Fibroblast of upper back skin (primary cell): ENCODE results near the gene SHOC2.
A peak's percentile ranks its signal among the peaks of the same experiment; 100 is the strongest.

Experiments used
- DNase-seq: peaks from one replicate; pipeline ENCODE4 v3.0.0-alpha.2; 2013

The SHOC2 gene

GRCh38 chr10:110947061-110947595 lies 27.7 kb downstream of the SHOC2 start:
- DNase-seq, result peak; percentile 47

DNA sequence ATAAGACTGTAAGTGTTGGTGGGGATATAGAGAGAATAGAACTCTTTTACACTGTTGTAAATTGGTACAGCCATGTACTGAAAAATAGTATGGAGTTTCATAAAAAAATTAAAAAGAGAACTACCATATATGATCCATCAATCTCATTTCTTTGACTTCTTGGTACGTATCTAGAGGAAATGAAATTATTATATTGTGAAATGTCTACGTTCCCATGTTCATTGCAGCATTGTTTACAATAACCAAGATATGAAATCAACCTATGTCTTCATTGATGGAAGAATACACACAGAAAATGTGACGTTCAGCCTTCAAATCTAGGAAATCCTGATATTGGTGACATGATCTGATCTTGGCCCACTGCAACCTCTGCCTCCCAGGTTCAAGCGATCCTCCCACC lies 32.0 kb downstream of the SHOC2 start:
- no peak for DNase-seq

- DNase-seq, result no peak
Observed at GRCh38 chr10:110957606-110958005, 38.2 kb downstream of the SHOC2 start.

- peak; percentile 57 for DNase-seq
Observed at GRCh38 chr10:110959379-110960332, 40.3 kb downstream of the SHOC2 start.

GRCh38 chr10:110960333-110960712 lies 40.9 kb downstream of the SHOC2 start:
- DNase-seq, result no peak

GRCh38 chr10:110962443-110962842 lies 43.0 kb downstream of the SHOC2 start:
- no peak for DNase-seq

GRCh38 chr10:110963162-110963561 lies 43.8 kb downstream of the SHOC2 start:
- no peak for DNase-seq

- DNase-seq, result no peak
Observed at GRCh38 chr10:110964681-110965080, 45.3 kb downstream of the SHOC2 start.

DNA sequence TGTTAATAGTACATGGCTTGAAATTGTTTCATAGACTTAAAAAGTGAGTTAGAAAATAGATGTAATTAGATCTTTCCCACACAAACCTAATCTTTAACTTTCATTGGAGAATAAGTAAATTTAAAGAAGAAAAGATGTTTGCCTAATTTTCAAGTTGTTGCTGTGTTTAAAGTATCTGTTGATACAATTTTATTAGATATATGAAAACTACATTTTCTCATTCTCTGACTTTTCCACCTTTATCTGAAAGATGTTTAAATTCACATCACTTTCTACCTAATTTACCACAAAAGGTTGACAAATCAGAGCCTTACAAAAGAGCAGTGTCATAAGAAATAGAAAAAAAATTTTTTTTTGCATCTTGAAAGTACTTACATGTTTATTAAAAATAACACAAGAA lies 45.8 kb downstream of the SHOC2 start:
- no peak for DNase-seq

- DNase-seq, result no peak
Observed at GRCh38 chr10:110966146-110966545, 46.7 kb downstream of the SHOC2 start.

DNA sequence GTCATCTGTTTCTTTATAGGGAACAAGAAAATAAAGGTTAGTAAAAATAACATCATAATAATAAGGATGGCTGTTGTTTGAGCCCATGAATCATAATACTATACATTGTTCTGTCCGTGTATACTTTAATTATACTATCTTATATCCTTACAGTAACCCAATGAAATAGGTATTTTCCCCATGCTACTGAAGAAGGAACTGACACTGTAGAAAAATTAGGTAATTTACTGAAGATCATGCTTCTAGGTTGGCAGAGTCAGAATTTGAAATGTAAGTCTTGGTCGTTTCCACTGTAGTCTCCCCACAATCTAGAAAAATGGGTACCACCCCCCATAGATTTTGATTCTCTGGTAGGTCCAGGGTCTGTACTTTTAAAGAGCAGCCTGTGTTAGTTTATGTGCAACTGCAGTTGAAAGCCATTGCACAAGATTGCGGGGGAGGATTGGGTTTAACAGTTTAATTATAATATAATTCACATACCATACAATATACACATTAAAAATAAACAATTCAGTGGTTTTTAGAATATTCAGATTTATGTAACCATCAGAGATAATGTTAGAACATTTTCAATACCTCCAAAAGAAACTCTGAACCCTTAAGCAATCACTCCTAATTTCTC lies 47.7 kb downstream of the SHOC2 start:
- DNase-seq, result no peak

DNA sequence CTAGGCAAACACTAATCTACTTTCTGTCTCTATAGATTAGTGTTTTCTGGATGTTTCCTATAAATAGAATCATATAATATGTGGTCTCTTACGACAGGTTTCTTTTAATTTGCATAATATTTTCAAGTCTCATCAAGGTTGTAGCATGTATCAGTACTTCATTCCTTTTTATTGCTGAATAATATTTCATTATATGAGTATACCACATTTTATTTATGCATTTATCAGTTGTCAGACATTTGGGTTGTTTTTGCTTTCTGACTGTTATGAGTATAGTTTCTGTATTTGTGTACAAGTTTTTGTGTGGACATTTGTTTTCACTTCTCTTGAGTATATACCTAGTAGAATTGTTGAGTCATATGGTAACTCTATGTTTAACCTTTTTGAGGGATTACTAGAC lies 48.2 kb downstream of the SHOC2 start:
- no peak for DNase-seq

DNA sequence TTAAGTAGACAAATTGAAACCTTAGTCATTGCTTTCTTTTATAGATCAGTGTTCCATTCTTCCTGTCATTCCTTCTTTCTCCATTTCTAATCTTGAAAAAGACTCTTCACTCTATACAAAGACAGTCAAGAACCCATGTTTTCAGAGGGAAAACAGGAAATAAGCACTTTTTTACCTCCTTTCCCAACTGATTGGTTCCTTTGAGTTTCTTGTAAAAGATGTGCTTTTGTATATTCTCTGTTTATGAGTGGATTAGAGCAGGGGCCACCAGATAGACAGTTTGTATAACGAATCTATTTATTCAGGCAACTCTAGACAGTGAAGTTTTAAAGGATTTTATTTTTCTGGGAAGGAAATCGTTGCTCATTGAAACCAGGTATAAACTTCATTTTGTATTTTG lies 49.8 kb downstream of the SHOC2 start:
- no peak for DNase-seq

GRCh38 chr10:110971638-110972037 lies 52.2 kb downstream of the SHOC2 start:
- DNase-seq, result no peak

DNA sequence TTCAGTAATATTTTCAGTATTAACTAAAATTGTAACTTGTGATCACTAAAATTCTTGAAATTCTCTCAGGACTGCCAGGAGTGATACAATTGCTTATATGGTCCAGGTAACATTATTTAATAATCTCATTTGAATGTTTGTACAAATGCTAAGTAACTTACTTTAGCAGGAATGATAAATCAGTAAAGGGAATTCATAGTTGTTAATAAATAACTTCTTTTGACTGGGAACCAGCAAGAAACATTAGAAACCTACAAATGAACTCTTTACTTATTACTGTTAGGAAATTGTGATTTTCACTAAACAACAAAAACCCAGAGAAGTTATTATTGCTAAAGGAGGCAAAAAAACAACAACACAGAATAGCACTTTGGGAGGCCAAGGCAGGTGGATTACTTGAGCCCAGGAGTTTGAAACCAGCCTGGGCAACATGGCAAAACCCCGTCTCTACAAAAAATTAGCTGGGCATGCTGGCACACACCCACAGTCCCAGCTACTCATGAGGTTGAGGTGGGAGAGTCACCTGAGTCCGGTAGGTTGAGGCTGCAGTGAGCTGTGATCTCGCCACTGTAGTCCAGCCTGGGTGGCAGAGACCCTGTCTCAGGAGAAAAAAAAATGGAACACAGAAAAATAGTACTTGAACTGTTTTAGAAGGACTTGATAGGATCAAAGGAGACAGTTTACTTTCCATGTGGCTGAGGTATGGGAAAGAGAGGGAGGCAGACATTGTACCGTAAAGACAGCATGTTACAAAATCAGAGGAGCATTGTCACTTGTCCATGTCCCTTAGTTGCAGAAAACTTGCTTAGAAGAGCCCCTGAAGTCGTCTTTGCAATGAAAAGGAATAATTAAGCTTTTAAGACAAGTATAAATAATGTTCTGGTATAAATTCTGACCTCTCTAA lies 53.1 kb downstream of the SHOC2 start:
- no peak for DNase-seq

GRCh38 chr10:110973400-110973799 lies 54.0 kb downstream of the SHOC2 start:
- DNase-seq, result no peak

DNA sequence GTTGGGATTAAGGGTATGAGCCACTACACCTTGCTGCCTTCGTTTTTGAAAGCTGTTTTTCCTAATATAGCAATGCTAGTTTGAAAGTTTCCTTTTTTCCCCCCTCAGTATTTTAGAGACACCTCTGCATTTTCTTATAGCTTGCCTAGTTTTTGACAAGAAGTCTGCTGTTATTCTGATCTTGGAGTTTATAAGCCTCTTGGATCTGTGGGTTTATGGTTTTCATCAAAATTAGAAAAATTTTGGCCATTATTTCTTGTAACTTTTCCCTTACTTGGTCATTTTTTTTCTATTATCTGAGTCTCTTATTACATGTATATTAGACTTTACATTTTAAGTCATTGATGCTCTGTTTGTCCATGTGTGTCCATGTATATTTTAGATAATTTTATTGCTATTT lies 57.2 kb downstream of the SHOC2 start:
- DNase-seq, result no peak

- peak; percentile 77 for DNase-seq
Observed at GRCh38 chr10:110977662-110978061, 58.3 kb downstream of the SHOC2 start.

- DNase-seq, result peak; percentile 46
Observed at GRCh38 chr10:110978204-110978603, 58.8 kb downstream of the SHOC2 start.

DNA sequence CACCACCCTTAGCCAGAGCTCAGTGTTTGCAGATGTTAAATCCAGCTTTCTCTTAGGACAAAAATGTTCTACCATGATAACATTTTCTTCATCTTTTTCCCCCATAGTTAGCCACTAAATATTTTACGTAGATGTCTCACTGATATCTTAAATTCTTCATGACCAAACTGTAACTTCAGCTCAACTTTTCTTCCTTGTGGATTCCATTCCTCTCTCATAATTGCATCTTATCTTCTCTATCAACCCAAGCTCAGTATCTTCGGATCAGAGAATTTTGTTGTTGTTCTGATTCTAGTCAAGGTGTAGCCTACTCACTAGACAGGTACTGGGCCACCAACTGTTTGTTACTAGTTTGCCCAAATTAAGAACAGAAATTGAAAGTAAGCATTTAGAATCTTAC lies 60.2 kb downstream of the SHOC2 start:
- no peak for DNase-seq

DNA sequence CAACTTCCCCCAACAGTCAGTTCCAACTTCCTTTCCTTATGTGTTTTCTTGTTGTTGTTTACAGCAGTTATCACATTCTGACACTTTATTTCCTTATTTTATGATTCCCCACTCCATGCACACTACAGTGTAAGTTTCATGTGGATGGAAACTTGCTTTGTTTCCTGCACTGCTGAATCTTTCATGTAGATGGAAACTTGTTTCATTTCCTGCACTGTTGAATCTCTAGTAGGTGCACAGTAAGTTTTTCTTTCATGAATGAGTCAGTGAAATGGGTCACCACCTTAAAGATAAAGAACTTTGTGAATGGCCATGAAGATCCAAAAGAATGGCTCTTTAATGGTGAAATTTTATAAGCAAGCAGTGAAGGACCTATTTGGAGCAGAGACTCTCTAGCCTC lies 61.4 kb downstream of the SHOC2 start:
- DNase-seq, result no peak

- no peak for DNase-seq
Observed at GRCh38 chr10:110983466-110983865, 64.1 kb downstream of the SHOC2 start.
